DMS 273 (cell line): Measurements from ENCODE around the gene NEURL4.
"Not testable (repeated sequence)": the region's sequence is repeated elsewhere in the genome, so short reads cannot be mapped to it uniquely, and the experiment has no call there.

ENCODE experiments used
- DNase-seq: peaks from one replicate; lab custom pipeline; 2025; ENCODE audit not compliant: unreplicated experiment; lab: John Stamatoyannopoulos, UW

Gene NEURL4

GRCh38 chr17:7347630-7348477 is 18.7 kb upstream of the NEURL4 start:
- DNase-seq, result no peak

- no peak for DNase-seq
Observed at GRCh38 chr17:7346761-7347614, 17.9 kb upstream of the NEURL4 start.

DNA sequence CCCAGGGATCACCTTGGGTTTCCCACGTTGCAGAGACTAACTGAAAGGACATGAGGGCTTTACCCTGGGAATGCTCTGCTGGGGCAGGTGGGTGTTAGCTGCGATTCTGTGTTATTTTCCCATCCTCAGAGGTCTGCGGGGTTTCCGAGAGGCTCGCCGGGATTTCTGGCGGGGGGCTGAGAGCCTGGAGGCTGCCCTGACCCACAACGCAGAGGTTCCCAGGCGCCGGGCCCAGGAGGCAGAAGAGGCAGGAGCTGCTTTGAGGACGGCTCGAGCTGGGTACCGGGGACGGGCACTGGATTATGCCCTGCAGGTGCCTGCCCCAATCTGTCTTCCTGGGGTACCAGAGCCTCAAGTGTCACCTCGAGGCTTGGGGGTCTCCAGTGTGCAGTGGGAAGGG is 14.1 kb upstream of the NEURL4 start:
- no peak for DNase-seq

DNA sequence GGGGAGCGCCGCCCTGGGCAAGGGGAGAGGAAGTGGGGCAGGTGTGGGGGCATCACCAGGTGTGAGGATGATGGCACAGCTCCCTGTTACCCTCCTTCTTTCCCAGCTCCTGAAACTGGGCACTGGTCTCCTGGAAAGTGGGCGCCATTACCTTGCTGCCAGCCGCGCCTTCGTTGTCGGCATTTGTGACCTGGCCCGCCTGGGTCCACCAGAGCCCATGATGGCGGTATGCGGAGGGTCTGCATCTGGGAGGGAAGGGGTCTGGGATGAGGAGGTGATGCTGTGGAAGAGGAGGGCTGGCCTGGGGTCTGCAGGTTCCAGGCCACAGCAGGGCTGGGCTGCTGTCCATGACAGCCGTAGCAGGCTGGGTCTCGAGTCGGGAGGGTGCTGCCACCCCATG is 12.7 kb upstream of the NEURL4 start:
- no peak for DNase-seq

GRCh38 chr17:7340179-7340578 is 11.0 kb upstream of the NEURL4 start:
- DNase-seq, result peak; percentile 17

- not testable (repeated sequence) for DNase-seq
Observed at GRCh38 chr17:7337600-7337999, 8.5 kb upstream of the NEURL4 start.

DNA sequence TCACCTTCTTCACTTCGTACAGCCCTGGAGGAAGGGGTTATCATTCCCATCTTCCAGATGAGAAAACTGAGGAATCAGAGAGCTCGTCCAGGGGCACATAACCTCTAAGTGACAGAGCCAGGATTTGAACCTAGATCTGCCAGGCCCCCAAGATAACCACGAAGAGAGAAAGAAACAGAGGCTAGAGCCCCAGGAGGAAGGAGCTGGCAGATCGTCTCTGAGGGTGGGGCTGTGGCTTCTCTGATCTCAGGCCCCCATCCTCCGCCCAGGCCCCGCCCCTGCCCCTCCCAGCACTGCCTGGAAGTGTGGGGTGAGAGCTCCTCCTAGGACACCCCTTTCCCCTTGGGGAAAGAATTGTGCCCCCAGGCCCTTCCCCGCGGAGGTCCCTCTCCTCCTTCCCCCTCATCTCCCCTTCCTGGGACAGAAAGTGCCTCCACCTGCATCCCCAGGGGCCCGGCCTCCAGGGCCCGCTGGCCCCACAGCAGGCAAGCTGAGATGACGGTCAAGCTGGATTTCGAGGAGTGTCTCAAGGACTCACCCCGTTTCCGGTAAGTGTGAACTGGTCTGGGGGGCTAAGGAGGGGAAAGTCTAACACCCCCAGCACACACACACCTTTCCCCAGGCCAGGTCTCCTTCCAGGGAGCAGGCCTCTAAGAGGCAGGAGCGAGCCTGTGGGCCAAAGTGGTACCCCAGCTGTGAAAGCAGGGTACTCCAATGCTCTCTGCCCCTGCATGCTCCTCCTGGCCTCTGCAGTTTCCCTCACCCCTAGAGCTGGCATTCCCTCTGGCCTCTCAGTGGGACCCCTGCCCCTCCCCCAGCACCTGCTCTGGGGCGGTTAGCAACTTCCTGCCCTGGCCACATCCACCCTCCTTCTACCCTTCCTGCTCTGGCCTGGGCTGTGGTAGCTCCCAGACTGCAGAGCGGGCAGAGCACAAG is 7.4 kb upstream of the NEURL4 start, which contains the start of gene ACAP1:
Gene ACAP1, plus strand, starts transcription at position 290 of the 936 bp plus-strand sequence. Its CDS starts 206 bp downstream, at position 496.
- DNase-seq, result no peak

DNA sequence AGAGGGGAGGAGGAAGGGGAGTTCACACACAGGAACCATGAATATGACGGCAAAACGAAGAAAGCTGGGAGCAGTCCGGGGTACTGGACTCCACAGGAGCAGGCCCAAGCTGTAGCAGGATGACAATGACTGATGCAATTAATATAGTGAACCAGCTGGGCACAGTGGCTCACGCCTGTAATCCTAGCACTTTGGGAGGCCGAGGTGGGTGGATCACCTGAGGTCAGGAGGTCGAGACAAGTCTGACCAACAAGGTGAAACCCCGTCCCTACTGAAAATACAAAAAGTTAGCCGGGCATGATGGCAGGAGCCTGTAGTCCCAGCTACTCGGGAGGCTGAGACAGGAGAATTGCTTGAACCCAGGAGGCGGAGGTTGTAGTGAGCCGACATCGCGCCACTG is 6.6 kb upstream of the NEURL4 start:
- not testable (repeated sequence) for DNase-seq

DNA sequence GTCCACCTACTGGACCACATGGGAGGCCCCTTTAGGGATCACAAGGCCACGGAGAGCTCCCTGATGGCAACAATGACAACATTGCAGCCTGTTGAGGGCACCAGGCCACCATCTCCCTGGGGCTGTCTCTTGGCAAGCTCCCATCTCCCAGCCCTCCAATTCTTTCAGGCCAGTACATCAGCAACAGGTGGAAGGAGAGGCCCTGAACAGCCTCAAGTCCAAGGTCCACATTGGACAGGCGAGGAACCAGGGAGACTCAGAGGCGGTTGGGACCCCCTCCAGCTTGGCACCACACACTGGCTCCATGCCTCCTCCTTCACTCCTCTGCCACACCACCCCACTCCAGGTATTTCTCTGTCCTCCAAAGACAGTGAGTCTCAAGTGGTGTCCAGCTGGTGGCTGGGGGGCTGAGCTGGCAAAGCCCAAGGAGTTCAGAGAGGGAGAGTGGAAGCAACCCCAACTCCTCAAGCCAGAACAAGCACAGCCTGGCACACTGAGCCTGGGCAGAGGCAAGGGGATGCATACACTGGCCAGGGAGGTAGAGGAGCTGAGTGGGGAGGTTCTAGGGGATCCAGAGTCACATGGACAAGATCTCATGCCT is 5.9 kb upstream of the NEURL4 start:
- DNase-seq, result no peak

DNA sequence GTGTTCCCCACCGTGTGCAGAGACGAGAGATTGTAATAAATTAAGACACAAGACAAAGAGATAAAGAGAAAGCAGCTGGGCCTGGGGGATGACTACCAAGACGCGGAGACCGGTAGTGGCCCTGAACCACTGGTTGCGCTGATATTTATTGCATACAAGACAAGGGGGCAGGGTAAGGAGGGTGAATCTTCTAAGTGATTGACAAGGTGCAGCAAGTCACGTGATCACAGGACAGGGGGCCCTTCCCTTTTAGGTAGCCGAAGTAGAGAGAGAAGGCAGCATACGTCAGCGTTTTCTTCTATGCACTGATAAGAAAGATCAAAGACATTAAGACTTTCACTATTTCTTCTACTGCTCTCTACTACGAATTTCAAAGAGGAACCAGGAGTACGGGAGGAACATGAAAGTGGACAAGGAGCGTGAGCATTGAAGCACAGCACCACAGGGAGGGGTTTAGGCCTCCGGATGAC is 3.5 kb upstream of the NEURL4 start:
- not testable (repeated sequence) for DNase-seq

DNA sequence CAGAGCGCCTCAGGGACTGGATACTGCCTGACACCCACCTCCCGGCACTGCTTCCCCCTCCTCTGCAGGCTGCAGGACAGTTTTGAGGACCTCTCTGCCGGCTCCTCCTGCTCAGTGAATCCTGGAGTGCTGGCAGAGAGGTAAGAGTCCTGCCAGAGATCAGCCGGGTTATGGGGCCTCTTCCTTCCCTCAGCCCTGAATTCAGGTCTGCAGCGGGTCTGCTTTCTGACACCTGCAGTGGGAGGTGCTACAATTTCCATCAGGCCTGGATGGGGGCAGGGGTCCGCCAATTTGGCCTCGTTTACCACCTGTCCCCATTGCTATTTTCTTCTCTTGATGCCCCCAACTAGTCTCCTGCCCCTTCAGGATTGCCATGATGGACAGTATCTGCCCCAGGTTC is 3.0 kb upstream of the NEURL4 start:
- DNase-seq, result no peak

GRCh38 chr17:7330638-7331015 is 1.5 kb upstream of the NEURL4 start:
- DNase-seq, result no peak

GRCh38 chr17:7329997-7330637 is 982 bp upstream of the NEURL4 start:
- peak; percentile 84 for DNase-seq

DNA sequence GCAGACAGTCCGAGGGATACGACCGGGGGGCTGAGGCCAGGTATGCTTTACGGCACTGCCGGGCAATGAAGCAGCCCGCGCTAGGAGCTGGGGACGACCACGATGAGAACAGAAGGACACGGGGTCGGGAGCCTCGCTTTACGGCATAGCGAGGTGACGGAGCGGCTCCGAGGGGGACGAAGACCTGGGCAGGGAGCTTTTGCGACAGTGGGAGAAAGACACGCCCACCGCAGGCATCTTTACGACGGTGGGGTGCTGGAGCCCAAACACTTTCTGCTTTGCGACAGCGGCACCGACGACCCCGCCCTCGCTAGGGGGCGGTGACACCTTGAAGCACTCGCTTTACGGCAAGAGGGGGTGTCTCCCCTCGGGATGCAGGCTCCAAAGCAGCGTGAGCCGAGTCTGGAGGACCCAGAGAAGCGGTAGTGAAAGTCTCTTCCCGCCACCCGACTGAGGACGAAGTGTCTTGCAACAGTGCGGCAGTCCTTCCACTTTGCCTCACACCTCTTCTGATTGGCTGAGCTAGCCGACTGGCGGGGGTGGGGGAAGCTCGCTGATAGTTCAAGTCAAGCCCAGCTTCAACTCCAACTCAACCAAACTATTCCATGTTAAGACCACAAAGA is 350 bp upstream of the NEURL4 start:
- DNase-seq, result peak; percentile 98

GRCh38 chr17:7328009-7328408 is 1.1 kb downstream of the NEURL4 start:
- no peak for DNase-seq

GRCh38 chr17:7327501-7327900 is 1.6 kb downstream of the NEURL4 start:
- DNase-seq, result no peak

- DNase-seq, result no peak
Observed at GRCh38 chr17:7327056-7327455, 2.1 kb downstream of the NEURL4 start.

GRCh38 chr17:7326186-7326585 is 2.9 kb downstream of the NEURL4 start:
- DNase-seq, result no peak

DNA sequence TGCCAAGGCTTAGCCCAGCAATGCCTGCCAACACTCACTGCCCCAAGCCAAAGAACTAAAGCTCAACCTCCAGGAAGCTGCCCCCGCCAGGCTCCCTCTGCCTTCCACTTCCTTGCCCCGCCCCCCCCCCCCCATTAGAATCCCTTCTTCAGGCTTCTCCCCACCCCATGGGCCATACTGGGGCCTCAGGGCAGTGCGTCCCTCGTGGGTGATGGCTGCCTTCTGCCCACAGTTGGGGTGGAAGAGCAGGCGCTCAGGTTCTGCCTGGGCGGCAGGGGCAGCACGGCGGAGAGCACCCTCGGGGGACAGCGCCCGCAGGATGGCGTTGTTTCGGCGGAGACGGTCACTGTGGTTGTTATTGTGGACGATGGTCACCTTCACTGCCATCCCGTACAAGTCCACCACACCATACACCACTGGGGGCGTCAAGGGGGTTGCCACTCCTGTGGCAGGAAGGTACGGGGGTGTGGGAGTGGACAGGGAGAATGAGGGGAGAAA is 4.1 kb downstream of the NEURL4 start:
- no peak for DNase-seq
